Activated B cell treated with CpG ODN at 0.5 μM for 24 hours (primary cell): Measurements from ENCODE around the gene C2orf49. TPM values are rescaled to one million over a fixed set of nuclear protein-coding genes. Genes with fewer than 3 reads are reported as not detected.

Experiments used
- ATAC-seq: fragments of 200-7000 bp; cut with Tn5 transposase; one replicate; pipeline ENCODE4 v1.10.0; 2021; ENCODE audit warnings: low read depth, mild to moderate bottlenecking, moderate library complexity
- CTCF ChIA-PET: fragments of 350-600 bp; sonication (Branson Sonifier 250); formaldehyde crosslinking; loops from one replicate; lab custom pipeline; 2021; ENCODE audit warnings: antibody characterized with exemption; lab: Charles Lee
- POLR2A ChIA-PET: fragments of 350-600 bp; sonication (Branson Sonifier 250); formaldehyde crosslinking; loops from one replicate; lab custom pipeline; 2021; ENCODE audit warnings: antibody characterized with exemption; lab: Charles Lee
- DNase-seq: peaks from one replicate; pipeline ENCODE4 v3.0.0; 2022
- H3K27ac Mint-ChIP-seq: one replicate; pipeline ENCODE4 v1.8.0; 2020; ENCODE audit warnings: mixed read lengths
- H3K27me3 Mint-ChIP-seq: one replicate; pipeline ENCODE4 v1.8.0; 2021; ENCODE audit warnings: mixed read lengths
- H3K36me3 Mint-ChIP-seq: one replicate; pipeline ENCODE4 v1.8.0; 2021; ENCODE audit warnings: low read depth, mixed read lengths
- H3K4me1 Mint-ChIP-seq: one replicate; pipeline ENCODE4 v1.8.0; 2021; ENCODE audit warnings: mixed read lengths
- H3K4me3 Mint-ChIP-seq: one replicate; pipeline ENCODE4 v1.8.0; 2020; ENCODE audit warnings: mild to moderate bottlenecking, mixed read lengths
- H3K9me3 Mint-ChIP-seq: one replicate; pipeline ENCODE4 v1.8.0; 2020; ENCODE audit warnings: mixed read lengths
- CTCF ChIP-seq: fragments of 200-600 bp; IDR thresholded peaks from one replicate; pipeline ENCODE4 v1.8.0; 2022; ENCODE audit warnings: antibody characterized with exemption, mild to moderate bottlenecking
- intact Hi-C: fragments of 100-400 bp; cut with micrococcal nuclease; formaldehyde crosslinking; loops from one replicate; pipeline ENCODE4 v1.15.1; 2024
- total RNA-seq: library from RNA; stranded (reverse); gene quantifications from 2 replicates; pipeline ENCODE4 v1.2.3, GENCODE V29; 2022

C2orf49 gene
- total RNA-seq, 1 donor from 2014 or later, result 23.8 TPM

GRCh38 chr2:105377871-105378270 is 40.5 kb downstream of the C2orf49 start:
- Mint-ChIP-seq H3K27ac (no peak overlapping the region), H3K36me3 (no peaks in the 10 kb centered on the region), H3K4me1 (no peaks in the 10 kb centered on the region), H3K27me3 (peaks cover 3% of the 10 kb centered on the region), H3K4me3 (no peak overlapping the region), H3K9me3 (no peaks in the 10 kb centered on the region)
- intact Hi-C loops, result no loop called here
- ATAC-seq, result no peak
- CTCF ChIA-PET, result no interaction called here
- no peak for DNase-seq
- TF ChIP-seq CTCF, result no peak
- POLR2A ChIA-PET, result no interaction called here

- no peak overlapping the region for H3K27ac Mint-ChIP-seq
- no peak overlapping the region for H3K4me3 Mint-ChIP-seq
- ChIA-PET CTCF (interaction anchor here (1.2 kb wide), 1 partner anchor 12 kb away, joined by 3 read pairs; no protein-coding TSS in a partner anchor), POLR2A (no interaction called here)
- TF ChIP-seq CTCF, result no peak
- intact Hi-C loops, result no loop called here
- peaks cover 3% of the 10 kb centered on the region for H3K27me3 Mint-ChIP-seq
- no peak for ATAC-seq
- no peaks in the 10 kb centered on the region for H3K4me1 Mint-ChIP-seq
- DNase-seq, result no peak
- no peaks in the 10 kb centered on the region for H3K9me3 Mint-ChIP-seq
- no peaks in the 10 kb centered on the region for H3K36me3 Mint-ChIP-seq
Measured at GRCh38 chr2:105378276-105378840, 41.0 kb downstream of the C2orf49 start.

- H3K27me3 Mint-ChIP-seq, result peaks cover 3% of the 10 kb centered on the region
Measured at GRCh38 chr2:105378921-105379383, 41.6 kb downstream of the C2orf49 start.

GRCh38 chr2:105379741-105380186 is 42.4 kb downstream of the C2orf49 start:
- no peaks in the 10 kb centered on the region for H3K4me1 Mint-ChIP-seq
- no peak overlapping the region for H3K27ac Mint-ChIP-seq
- DNase-seq, result no peak
- H3K4me3 Mint-ChIP-seq, result no peak overlapping the region
- CTCF ChIA-PET, result interaction anchor here (1.2 kb wide), 1 partner anchor 13 kb away, joined by 3 read pairs; no protein-coding TSS in a partner anchor
- no peak for ATAC-seq
- H3K36me3 Mint-ChIP-seq, result no peaks in the 10 kb centered on the region
- intact Hi-C loops, result no loop called here
- H3K9me3 Mint-ChIP-seq, result no peaks in the 10 kb centered on the region
- peaks cover 3% of the 10 kb centered on the region for H3K27me3 Mint-ChIP-seq
- POLR2A ChIA-PET, result no interaction called here
- TF ChIP-seq CTCF, result no peak

More at GRCh38 chr2:105378921-105379383, 41.6 kb downstream of the C2orf49 start:
- ChIA-PET POLR2A (no interaction called here), CTCF (interaction anchor here (1.2 kb wide), 1 partner anchor 12 kb away, joined by 3 read pairs; no protein-coding TSS in a partner anchor)
- intact Hi-C loops, result no loop called here
- Mint-ChIP-seq H3K4me3 (no peak overlapping the region), H3K27ac (no peak overlapping the region), H3K9me3 (no peaks in the 10 kb centered on the region), H3K4me1 (no peaks in the 10 kb centered on the region), H3K36me3 (no peaks in the 10 kb centered on the region)
- TF ChIP-seq CTCF, result no peak
- no peak for ATAC-seq
- DNase-seq, result no peak

GRCh38 chr2:105380432-105381100 is 43.2 kb downstream of the C2orf49 start:
- DNase-seq, result no peak
- TF ChIP-seq CTCF, result no peak
- ATAC-seq, result no peak
- Mint-ChIP-seq H3K4me3 (no peak overlapping the region), H3K27ac (no peak overlapping the region), H3K27me3 (peaks cover 3% of the 10 kb centered on the region), H3K9me3 (no peaks in the 10 kb centered on the region), H3K36me3 (no peaks in the 10 kb centered on the region), H3K4me1 (no peaks in the 10 kb centered on the region)
- ChIA-PET CTCF (no interaction called here), POLR2A (no interaction called here)
- intact Hi-C loops, result no loop called here
